Ovary (tissue), 9 donors: Measurements from ENCODE around the gene SLC9A2. TPM values are rescaled to one million over a fixed set of nuclear protein-coding genes. Genes with fewer than 3 reads are reported as not detected.

Experiments used
- DNase-seq, 5 donors: peaks; one replicate each; pipeline ENCODE4 v3.0.0-alpha.2; 2019 to 2020
- H3K27ac ChIP-seq, 2 donors: fragments of 200-600 bp; one replicate each; pipeline versions ENCODE4 v1.5.1 to v1.8.0; 2019 to 2022
- H3K27me3 ChIP-seq: fragments of 200-600 bp; one replicate; pipeline ENCODE4 v1.8.0; 2022
- H3K36me3 ChIP-seq: fragments of 200-600 bp; sonication (generic); one replicate; pipeline ENCODE4 v1.5.1; 2019
- H3K4me1 ChIP-seq: one replicate; pipeline ENCODE4 v1.8.1; 2013; ENCODE audit warnings: mild to moderate bottlenecking, moderate library complexity; ENCODE audit not compliant: insufficient read depth
- H3K4me3 ChIP-seq: fragments of 200-600 bp; sonication (generic); one replicate; pipeline ENCODE4 v1.5.1; 2017
- H3K9me3 ChIP-seq, 2 donors: fragments of 200-600 bp in 1 of 2; sonication (generic) in 1 of 2; one replicate each; pipeline versions ENCODE4 v1.5.1 to v1.8.1; 2013 to 2019; ENCODE audit warnings: mild to moderate bottlenecking in 1 of 2, moderate library complexity in 1 of 2
- EP300 ChIP-seq: sonication (generic); formaldehyde crosslinking; IDR thresholded peaks from one replicate; pipeline ENCODE4 v1.6.1; 2017; ENCODE audit warnings: antibody characterized with exemption
- POLR2A ChIP-seq: fragments of 450-650 bp; IDR thresholded peaks from one replicate; pipeline ENCODE4 v1.6.1; 2017; ENCODE audit warnings: antibody characterized with exemption, mild to moderate bottlenecking, moderate library complexity
- WGBS, 3 donors: extraction: QIAGEN DNeasy Blood & Tissue Kit in 1 of 3; methylation state at CpG; one replicate each; pipeline versions ENCODE4 v1.1.5 to v1.1.7; 2013 to 2017; 5-methylcytosine and 5-hydroxymethylcytosine counted together
- intact Hi-C, 4 donors: fragments of 100-400 bp; cut with DNase I; formaldehyde crosslinking; loops; one replicate each; pipeline versions ENCODE4 v1.11.0 to v1.15.1; 2022 to 2023
- polyA plus RNA-seq, 2 donors: library from polyadenylated mRNA; stranded (reverse); fragments of 200-250 nt in 1 of 2; fragments of 350-450 nt in 1 of 2; fragmentation: Illumina TruSeq in 1 of 2; extraction: RNeasy Lipid Tissue Mini Kit (QIAGEN cat#74804) in 1 of 2; gene quantifications; one replicate each; pipeline ENCODE4 v1.2.3, GENCODE V29; 2013 to 2014
- total RNA-seq, 7 donors: library from RNA; depleted of rRNA in 2 of 7; stranded (reverse); fragments of >200 nt in 2 of 7; fragmentation: NEBNext Ultra II Directional in 3 of 7; extraction: Animal tissue kit (Norgen Biotek cat#: 25700) in 3 of 7; gene quantifications; one replicate each; pipeline versions ENCODE4 v1.1.0 to v1.2.4, GENCODE V29; 2016 to 2023
- TF ChIP-seq, protein P1 (sequence below), 3 donors: fragments of 450-650 bp in 2 of 3; fragments of 200-600 bp in 1 of 3; IDR thresholded peaks; one replicate each; pipeline versions ENCODE4 v1.5.1 to v1.8.0; 2016 to 2022; ENCODE audit warnings: antibody characterized with exemption in 3 of 3, mild to moderate bottlenecking in 1 of 3
- donor health status: DM: no; HTN: no; CAD: no; lungs with moderate emphysema.
- donor health status: DM: no; HTN: no; CAD: no.
- donor health status: Bipolar disorder and iron deficiency.
- donor health status: DM: yes; HTN: yes; CAD: no.
- donor health status: DM: no; HTN: no; CAD: no.
- donor health status: DM: yes; HTN: yes; CAD: no.

The SLC9A2 gene
- total and polyA plus RNA-seq, 9 donors = 0.08 to 0.46 (median 0.15) TPM; not detected in 5

DNA sequence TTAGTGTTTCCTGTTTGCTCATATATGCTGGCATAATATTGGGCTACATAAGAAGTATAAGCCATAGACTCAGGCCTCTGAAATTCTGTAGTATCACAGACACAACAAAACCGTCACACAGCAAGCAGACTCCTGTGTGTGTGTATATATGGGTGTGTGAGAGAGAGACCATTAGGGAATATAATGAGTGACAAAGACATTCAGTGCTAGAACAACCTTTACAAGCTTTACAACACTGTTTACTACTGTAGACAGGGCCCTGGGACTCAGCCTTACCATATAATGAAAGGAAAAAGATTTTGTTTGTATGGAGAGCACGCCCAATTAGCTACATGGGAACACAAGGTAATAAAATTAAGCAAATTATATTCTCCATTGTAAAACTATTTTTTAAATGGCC is 77.1 kb downstream of the SLC9A2 start:
- TF ChIP-seq POLR2A (no peak), EP300 (no peak)
- TF ChIP-seq, protein P1, sequence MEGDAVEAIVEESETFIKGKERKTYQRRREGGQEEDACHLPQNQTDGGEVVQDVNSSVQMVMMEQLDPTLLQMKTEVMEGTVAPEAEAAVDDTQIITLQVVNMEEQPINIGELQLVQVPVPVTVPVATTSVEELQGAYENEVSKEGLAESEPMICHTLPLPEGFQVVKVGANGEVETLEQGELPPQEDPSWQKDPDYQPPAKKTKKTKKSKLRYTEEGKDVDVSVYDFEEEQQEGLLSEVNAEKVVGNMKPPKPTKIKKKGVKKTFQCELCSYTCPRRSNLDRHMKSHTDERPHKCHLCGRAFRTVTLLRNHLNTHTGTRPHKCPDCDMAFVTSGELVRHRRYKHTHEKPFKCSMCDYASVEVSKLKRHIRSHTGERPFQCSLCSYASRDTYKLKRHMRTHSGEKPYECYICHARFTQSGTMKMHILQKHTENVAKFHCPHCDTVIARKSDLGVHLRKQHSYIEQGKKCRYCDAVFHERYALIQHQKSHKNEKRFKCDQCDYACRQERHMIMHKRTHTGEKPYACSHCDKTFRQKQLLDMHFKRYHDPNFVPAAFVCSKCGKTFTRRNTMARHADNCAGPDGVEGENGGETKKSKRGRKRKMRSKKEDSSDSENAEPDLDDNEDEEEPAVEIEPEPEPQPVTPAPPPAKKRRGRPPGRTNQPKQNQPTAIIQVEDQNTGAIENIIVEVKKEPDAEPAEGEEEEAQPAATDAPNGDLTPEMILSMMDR (IDR thresholded peaks at IDR 0.05) = no peak
- Histone ChIP-seq H3K27me3 (no peaks in the 10 kb centered on the region), H3K9me3 (no peaks in the 10 kb centered on the region), H3K4me1 (no peaks in the 10 kb centered on the region), H3K36me3 (no peaks in the 10 kb centered on the region), H3K4me3 (no peak overlapping the region), H3K27ac (no peak overlapping the region)
- intact Hi-C loops = no loop called here
- 74 to 76% (median 75%) methylated on average over 2 of the region's 2 CpGs for WGBS, 3 donors
- DNase-seq = no peak

DNA sequence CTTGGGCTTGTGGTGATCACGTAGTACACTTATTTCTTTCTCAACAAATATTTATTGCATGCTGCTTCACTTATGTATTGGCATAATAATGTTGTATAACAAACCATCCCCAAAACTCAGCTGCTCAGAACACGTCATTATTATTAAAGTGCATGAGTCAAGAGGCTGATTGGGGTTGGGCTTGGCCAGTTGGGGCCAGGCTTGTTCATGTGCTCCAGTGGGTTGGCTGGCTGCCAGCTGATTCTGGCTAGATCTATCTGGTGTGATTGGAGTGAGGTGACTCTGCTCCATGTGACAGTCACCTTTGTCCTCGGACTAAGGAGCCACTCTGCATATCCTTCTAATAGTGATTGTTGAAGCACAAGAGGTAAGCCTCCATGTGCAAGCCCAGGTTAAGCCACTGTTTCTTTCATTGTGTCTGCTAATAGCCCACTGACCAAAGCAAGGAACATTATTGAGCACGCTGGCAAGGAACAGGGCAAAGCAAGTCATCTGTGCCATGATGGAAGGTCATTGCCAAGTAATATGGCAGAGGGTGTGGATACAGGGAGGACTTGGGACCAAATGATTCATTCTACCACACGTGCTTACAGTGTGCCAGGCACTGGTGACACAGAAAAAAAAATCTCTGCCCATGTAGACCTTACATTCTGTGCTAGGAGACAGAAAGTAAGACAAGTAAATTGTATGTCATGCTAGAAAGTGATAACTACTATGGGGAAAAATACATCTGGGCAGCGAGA is 79.2 kb downstream of the SLC9A2 start:
- intact Hi-C loops = no loop called here
- no peak overlapping the region for H3K27ac ChIP-seq
- TF ChIP-seq, protein P1 (IDR thresholded peaks at IDR 0.05) = no peak
- no peak for TF ChIP-seq EP300
- TF ChIP-seq POLR2A = no peak
- H3K27me3 ChIP-seq = no peaks in the 10 kb centered on the region
- no peaks in the 10 kb centered on the region for H3K4me1 ChIP-seq
- H3K9me3 ChIP-seq = no peaks in the 10 kb centered on the region
- H3K4me3 ChIP-seq = no peak overlapping the region
- WGBS, 3 donors = 82 to 86% (median 83%) methylated on average over 6 of the region's 6 CpGs
- DNase-seq = no peak
- H3K36me3 ChIP-seq = no peaks in the 10 kb centered on the region

DNA sequence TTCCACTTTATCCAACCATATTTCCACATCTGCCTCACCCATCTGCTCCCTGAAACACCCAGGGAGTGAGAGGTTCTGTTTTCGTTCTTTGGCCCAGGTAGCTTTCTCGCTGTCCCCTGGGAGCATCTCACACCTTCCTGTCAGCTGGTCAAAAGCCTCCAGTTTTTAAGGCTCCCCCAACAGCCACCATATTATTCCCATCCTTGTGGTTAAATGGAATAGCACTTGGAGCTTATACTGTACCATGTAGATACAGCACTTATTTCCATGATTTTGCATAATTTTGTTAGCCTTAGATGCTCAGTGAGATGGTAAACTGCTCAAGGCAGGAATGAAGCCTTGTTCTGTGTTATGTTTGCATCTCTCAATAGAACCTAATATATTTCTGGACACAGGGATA is 84.0 kb downstream of the SLC9A2 start:
- no peaks in the 10 kb centered on the region for H3K27me3 ChIP-seq
- H3K27ac ChIP-seq = no peak overlapping the region
- 88 to 92% (median 90%) methylated on average over 2 of the region's 2 CpGs for WGBS, 3 donors
- H3K36me3 ChIP-seq = no peaks in the 10 kb centered on the region
- TF ChIP-seq POLR2A (no peak), EP300 (no peak)
- TF ChIP-seq, protein P1 (IDR thresholded peaks at IDR 0.05) = no peak
- no peak for DNase-seq
- no peaks in the 10 kb centered on the region for H3K4me1 ChIP-seq
- no peak overlapping the region for H3K4me3 ChIP-seq
- intact Hi-C loops = no loop called here
- no peaks in the 10 kb centered on the region for H3K9me3 ChIP-seq

DNA sequence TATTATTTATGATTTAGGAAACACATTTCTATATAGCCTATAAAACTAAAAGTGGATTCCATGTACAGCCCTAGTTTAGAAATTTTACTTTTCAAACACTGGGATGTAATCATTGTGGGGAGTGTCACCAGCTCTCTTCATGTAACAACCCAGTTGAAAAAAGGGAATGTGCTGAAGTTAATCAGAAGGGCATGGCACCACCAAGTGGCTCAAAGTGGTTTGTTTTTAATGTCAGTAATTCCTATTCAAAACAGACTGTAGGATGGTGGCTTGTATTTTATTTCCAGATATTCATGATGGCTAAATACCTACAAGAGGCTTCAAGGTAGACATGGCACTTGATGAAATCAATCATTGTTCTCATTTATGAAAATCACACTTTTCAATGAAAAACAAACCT is 84.4 kb downstream of the SLC9A2 start:
- H3K4me1 ChIP-seq = no peaks in the 10 kb centered on the region
- intact Hi-C loops = no loop called here
- H3K4me3 ChIP-seq = no peak overlapping the region
- no peak overlapping the region for H3K27ac ChIP-seq
- no peaks in the 10 kb centered on the region for H3K36me3 ChIP-seq
- no peak for DNase-seq
- no peaks in the 10 kb centered on the region for H3K9me3 ChIP-seq
- no peak for TF ChIP-seq EP300
- TF ChIP-seq, protein P1 (IDR thresholded peaks at IDR 0.05) = no peak
- TF ChIP-seq POLR2A = no peak
- H3K27me3 ChIP-seq = no peaks in the 10 kb centered on the region
